WTC11 (cell line): Measurements from ENCODE around the gene GALE. TPM values are rescaled to one million over a fixed set of nuclear protein-coding genes. Genes with fewer than 3 reads are reported as not detected.

Source experiments
- ATAC-seq: fragments of 200-7000 bp; cut with Tn5 transposase; 2 replicates; pipeline ENCODE4 v1.10.0; 2021; ENCODE audit warnings: mild to moderate bottlenecking, moderate library complexity
- CTCF ChIA-PET: fragments of 300-600 bp; sonication (Branson Sonifier 250); formaldehyde crosslinking; loops from one replicate; lab custom pipeline; 2021; ENCODE audit warnings: antibody characterized with exemption; lab: Charles Lee
- POLR2A ChIA-PET: fragments of 350-600 bp; sonication (Branson Sonifier 250); formaldehyde crosslinking; loops from one replicate; lab custom pipeline; 2021; ENCODE audit warnings: antibody characterized with exemption; lab: Charles Lee
- DNase-seq: peaks from one replicate; pipeline ENCODE4 v3.0.0; 2021; ENCODE audit warnings: low spot score
- H3K27ac Mint-ChIP-seq: 2 replicates; pipeline ENCODE4 v1.8.0; 2021; ENCODE audit warnings: mixed read lengths
- H3K27me3 Mint-ChIP-seq: 2 replicates; pipeline ENCODE4 v1.8.0; 2021; ENCODE audit warnings: low read depth, mild to moderate bottlenecking, moderate library complexity, mixed read lengths
- H3K36me3 Mint-ChIP-seq: 2 replicates; pipeline ENCODE4 v1.8.0; 2021; ENCODE audit warnings: mixed read lengths
- H3K4me1 Mint-ChIP-seq: 2 replicates; pipeline ENCODE4 v1.8.0; 2022; ENCODE audit warnings: mixed read lengths
- H3K4me3 Mint-ChIP-seq: 2 replicates; pipeline ENCODE4 v1.8.0; 2021; ENCODE audit warnings: mild to moderate bottlenecking, moderate library complexity, mixed read lengths
- H3K9me3 Mint-ChIP-seq: 2 replicates; pipeline ENCODE4 v1.8.0; 2021; ENCODE audit warnings: mixed read lengths
- ARID4B ChIP-seq: sonication (generic); formaldehyde crosslinking; IDR thresholded peaks from 2 replicates; pipeline ENCODE4 v1.8.0; 2023; ENCODE audit warnings: missing genetic modification reagents, mild to moderate bottlenecking, borderline replicate concordance
- ATF1 ChIP-seq: sonication (generic); formaldehyde crosslinking; IDR thresholded peaks from 2 replicates; pipeline ENCODE4 v1.8.1; 2023; ENCODE audit warnings: mild to moderate bottlenecking, moderate library complexity, missing genetic modification reagents
- E2F1 ChIP-seq: sonication (generic); formaldehyde crosslinking; IDR thresholded peaks from 2 replicates; pipeline ENCODE4 v1.8.0; 2022; ENCODE audit warnings: mild to moderate bottlenecking, missing genetic modification reagents
- FOXJ3 ChIP-seq: sonication (generic); formaldehyde crosslinking; IDR thresholded peaks from 2 replicates; pipeline ENCODE4 v1.9.0; 2021; ENCODE audit warnings: missing genetic modification reagents, mild to moderate bottlenecking, borderline replicate concordance
- JUN ChIP-seq: sonication (generic); formaldehyde crosslinking; IDR thresholded peaks from 2 replicates; pipeline ENCODE4 v1.8.0; 2023; ENCODE audit warnings: mild to moderate bottlenecking, missing genetic modification reagents
- MXD4 ChIP-seq: fragments of 250-450 bp; sonication (Bioruptor Pico); IDR thresholded peaks from 2 replicates; pipeline ENCODE4 v1.8.0; 2021; ENCODE audit warnings: mild to moderate bottlenecking, moderate library complexity, borderline replicate concordance
- NFATC4 ChIP-seq: fragments of 250-450 bp; sonication (Bioruptor Pico); IDR thresholded peaks from 2 replicates; pipeline ENCODE4 v1.9.0; 2021; ENCODE audit warnings: mild to moderate bottlenecking
- OVOL2 ChIP-seq: fragments of 250-450 bp; sonication (Bioruptor Pico); IDR thresholded peaks from 2 replicates; pipeline ENCODE4 v1.9.0; 2021; ENCODE audit warnings: mild to moderate bottlenecking, borderline replicate concordance
- ZNF423 ChIP-seq: fragments of 250-450 bp; sonication (Bioruptor Pico); IDR thresholded peaks from 2 replicates; pipeline ENCODE4 v2.1.2; 2022; ENCODE audit warnings: mild to moderate bottlenecking, moderate library complexity
- total RNA-seq: library from RNA; stranded (reverse); gene quantifications from 3 replicates; pipeline ENCODE4 v1.2.3, GENCODE V29; 2021
- TF ChIP-seq, protein P1 (sequence below): sonication (generic); formaldehyde crosslinking; IDR thresholded peaks from 2 replicates; pipeline ENCODE4 v1.8.1; 2023; ENCODE audit warnings: mild to moderate bottlenecking, missing genetic modification reagents, moderate library complexity
- TF ChIP-seq, protein P2 (sequence below): fragments of 250-450 bp; sonication (Bioruptor Pico); IDR thresholded peaks from 2 replicates; pipeline ENCODE4 v1.9.0; 2021; ENCODE audit warnings: mild to moderate bottlenecking, borderline replicate concordance
- TF ChIP-seq, protein P3 (sequence below): sonication (generic); formaldehyde crosslinking; IDR thresholded peaks from 2 replicates; pipeline ENCODE4 v1.8.1; 2022; ENCODE audit warnings: mild to moderate bottlenecking, missing genetic modification reagents, moderate library complexity, borderline replicate concordance
- TF ChIP-seq, protein P4 (sequence below): sonication (generic); formaldehyde crosslinking; conservative IDR thresholded peaks from 2 replicates; pipeline ENCODE4 v1.8.1; 2022; ENCODE audit warnings: mild to moderate bottlenecking, missing genetic modification reagents
- TF ChIP-seq, protein P5 (sequence below): fragments of 200-600 bp; IDR thresholded peaks from 2 replicates; pipeline ENCODE4 v1.8.0; 2022; ENCODE audit warnings: antibody characterized with exemption

GALE gene
- total RNA-seq, 1 experiment from 2014 or later: 30.3 TPM

DNA sequence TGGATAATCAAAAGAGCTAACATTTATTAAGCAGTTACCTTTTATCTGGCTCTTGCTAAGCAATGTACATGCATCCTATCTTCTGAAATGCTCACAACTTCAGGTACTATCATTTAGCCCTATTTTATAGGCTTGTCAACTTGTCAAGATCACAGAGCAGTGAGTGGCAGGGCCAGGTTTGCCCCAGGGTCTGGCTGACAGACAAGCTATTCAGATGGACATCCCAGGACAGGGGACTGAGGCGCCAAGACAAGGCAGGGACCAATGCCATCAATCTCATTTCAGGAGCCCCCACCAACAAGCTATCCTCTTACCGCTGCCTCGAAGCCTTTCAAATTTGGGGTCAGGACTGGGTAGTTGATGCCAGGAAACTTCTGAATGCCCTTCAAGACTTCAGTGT is 15.8 kb upstream of the GALE start:
- CTCF ChIA-PET: interaction anchor here (1.6 kb wide), 1 partner anchor 100 kb away, joined by 3 read pairs; no protein-coding TSS in a partner anchor
- POLR2A ChIA-PET: interaction anchor here (0.7 kb wide), 1 partner anchor 26 kb away, joined by 3 read pairs; no protein-coding TSS in a partner anchor

More for the DNA sequence above, 15.8 kb upstream of the GALE start:
- H3K36me3 Mint-ChIP-seq: peaks cover 20% of the 10 kb centered on the region; the same call in 1 of the 2 replicates
- no peak overlapping the region for H3K27ac Mint-ChIP-seq
- no peak for ATAC-seq
- TF ChIP-seq ATF1 (CRISPR knock-in tag): no peak
- TF ChIP-seq, protein P1, sequence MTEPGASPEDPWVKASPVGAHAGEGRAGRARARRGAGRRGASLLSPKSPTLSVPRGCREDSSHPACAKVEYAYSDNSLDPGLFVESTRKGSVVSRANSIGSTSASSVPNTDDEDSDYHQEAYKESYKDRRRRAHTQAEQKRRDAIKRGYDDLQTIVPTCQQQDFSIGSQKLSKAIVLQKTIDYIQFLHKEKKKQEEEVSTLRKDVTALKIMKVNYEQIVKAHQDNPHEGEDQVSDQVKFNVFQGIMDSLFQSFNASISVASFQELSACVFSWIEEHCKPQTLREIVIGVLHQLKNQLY: no peak
- TF ChIP-seq, protein P2, sequence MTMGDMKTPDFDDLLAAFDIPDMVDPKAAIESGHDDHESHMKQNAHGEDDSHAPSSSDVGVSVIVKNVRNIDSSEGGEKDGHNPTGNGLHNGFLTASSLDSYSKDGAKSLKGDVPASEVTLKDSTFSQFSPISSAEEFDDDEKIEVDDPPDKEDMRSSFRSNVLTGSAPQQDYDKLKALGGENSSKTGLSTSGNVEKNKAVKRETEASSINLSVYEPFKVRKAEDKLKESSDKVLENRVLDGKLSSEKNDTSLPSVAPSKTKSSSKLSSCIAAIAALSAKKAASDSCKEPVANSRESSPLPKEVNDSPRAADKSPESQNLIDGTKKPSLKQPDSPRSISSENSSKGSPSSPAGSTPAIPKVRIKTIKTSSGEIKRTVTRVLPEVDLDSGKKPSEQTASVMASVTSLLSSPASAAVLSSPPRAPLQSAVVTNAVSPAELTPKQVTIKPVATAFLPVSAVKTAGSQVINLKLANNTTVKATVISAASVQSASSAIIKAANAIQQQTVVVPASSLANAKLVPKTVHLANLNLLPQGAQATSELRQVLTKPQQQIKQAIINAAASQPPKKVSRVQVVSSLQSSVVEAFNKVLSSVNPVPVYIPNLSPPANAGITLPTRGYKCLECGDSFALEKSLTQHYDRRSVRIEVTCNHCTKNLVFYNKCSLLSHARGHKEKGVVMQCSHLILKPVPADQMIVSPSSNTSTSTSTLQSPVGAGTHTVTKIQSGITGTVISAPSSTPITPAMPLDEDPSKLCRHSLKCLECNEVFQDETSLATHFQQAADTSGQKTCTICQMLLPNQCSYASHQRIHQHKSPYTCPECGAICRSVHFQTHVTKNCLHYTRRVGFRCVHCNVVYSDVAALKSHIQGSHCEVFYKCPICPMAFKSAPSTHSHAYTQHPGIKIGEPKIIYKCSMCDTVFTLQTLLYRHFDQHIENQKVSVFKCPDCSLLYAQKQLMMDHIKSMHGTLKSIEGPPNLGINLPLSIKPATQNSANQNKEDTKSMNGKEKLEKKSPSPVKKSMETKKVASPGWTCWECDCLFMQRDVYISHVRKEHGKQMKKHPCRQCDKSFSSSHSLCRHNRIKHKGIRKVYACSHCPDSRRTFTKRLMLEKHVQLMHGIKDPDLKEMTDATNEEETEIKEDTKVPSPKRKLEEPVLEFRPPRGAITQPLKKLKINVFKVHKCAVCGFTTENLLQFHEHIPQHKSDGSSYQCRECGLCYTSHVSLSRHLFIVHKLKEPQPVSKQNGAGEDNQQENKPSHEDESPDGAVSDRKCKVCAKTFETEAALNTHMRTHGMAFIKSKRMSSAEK: no peak
- no peak for TF ChIP-seq NFATC4 (CRISPR knock-in tag)
- TF ChIP-seq ZNF423 (CRISPR knock-in tag): no peak
- TF ChIP-seq FOXJ3: no peak
- TF ChIP-seq JUN (CRISPR knock-in tag): no peak
- TF ChIP-seq MXD4 (CRISPR knock-in tag): no peak
- no peak for TF ChIP-seq E2F1
- TF ChIP-seq, protein P3, sequence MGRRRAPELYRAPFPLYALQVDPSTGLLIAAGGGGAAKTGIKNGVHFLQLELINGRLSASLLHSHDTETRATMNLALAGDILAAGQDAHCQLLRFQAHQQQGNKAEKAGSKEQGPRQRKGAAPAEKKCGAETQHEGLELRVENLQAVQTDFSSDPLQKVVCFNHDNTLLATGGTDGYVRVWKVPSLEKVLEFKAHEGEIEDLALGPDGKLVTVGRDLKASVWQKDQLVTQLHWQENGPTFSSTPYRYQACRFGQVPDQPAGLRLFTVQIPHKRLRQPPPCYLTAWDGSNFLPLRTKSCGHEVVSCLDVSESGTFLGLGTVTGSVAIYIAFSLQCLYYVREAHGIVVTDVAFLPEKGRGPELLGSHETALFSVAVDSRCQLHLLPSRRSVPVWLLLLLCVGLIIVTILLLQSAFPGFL (CRISPR knock-in tag): no peak
- no peak for TF ChIP-seq OVOL2 (CRISPR knock-in tag)
- TF ChIP-seq, protein P4, sequence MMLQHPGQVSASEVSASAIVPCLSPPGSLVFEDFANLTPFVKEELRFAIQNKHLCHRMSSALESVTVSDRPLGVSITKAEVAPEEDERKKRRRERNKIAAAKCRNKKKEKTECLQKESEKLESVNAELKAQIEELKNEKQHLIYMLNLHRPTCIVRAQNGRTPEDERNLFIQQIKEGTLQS (CRISPR knock-in tag): no peak
- no peak for TF ChIP-seq ARID4B (CRISPR knock-in tag)
- TF ChIP-seq, protein P5, sequence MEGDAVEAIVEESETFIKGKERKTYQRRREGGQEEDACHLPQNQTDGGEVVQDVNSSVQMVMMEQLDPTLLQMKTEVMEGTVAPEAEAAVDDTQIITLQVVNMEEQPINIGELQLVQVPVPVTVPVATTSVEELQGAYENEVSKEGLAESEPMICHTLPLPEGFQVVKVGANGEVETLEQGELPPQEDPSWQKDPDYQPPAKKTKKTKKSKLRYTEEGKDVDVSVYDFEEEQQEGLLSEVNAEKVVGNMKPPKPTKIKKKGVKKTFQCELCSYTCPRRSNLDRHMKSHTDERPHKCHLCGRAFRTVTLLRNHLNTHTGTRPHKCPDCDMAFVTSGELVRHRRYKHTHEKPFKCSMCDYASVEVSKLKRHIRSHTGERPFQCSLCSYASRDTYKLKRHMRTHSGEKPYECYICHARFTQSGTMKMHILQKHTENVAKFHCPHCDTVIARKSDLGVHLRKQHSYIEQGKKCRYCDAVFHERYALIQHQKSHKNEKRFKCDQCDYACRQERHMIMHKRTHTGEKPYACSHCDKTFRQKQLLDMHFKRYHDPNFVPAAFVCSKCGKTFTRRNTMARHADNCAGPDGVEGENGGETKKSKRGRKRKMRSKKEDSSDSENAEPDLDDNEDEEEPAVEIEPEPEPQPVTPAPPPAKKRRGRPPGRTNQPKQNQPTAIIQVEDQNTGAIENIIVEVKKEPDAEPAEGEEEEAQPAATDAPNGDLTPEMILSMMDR: no peak
- TF ChIP-seq, all 79 proteins: peak for 0
- Mint-ChIP-seq H3K4me3 (no peak overlapping the region), H3K4me1 (no peaks in the 10 kb centered on the region), H3K27me3 (no peaks in the 10 kb centered on the region), H3K9me3 (no peaks in the 10 kb centered on the region)
- no peak for DNase-seq
